Measurements from ENCODE around the gene CCNC. TPM values are rescaled to one million over a fixed set of nuclear protein-coding genes. Genes with fewer than 3 reads are reported as not detected.

The CCNC gene
- total RNA-seq, 6 experiments from 2014 or later = 30.8 to 45.5 (median 36.0) TPM

DNA sequence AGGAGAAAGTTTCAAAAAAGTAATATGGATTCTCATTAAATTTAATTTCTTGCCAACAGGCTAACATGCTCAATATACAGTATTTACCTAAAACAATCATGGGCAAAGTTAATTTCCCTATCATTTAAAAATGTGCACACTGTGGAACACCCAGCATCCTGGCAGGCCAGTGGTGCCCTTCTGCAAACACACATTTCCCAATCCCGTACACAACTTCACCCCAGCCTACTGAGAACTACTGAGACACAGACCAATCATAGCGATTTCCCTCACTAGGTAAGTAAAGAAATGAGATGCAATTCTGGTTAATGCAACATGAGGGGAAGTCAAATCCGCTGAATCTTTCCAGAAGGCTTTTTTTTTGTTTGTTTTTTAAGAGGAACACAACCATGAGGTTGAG is 60.8 kb downstream of the CCNC start:
- H3K9me3 ChIP-seq = no peaks in the 10 kb centered on the region
- H3K27ac ChIP-seq = no peak overlapping the region
- H3K4me3 ChIP-seq = no peak overlapping the region
- 31% methylated on average over 3 of the region's 3 CpGs for WGBS (ENCODE audit: insufficient coverage, low coverage, low lambda C conversion rate, missing lambda C conversion rate)
- H3K36me3 ChIP-seq = peaks cover 0 to 10% (median under 1%) of the 10 kb centered on the region in 4 donors
- H3K27me3 ChIP-seq = no peaks in the 10 kb centered on the region
- peak in 2 of 3 donors; percentile 38 to 58 for DNase-seq
- intact Hi-C loops (cut with DNase I) = no loop called here
- H3K4me1 ChIP-seq = peaks cover 0 to 8% (median 0%) of the 10 kb centered on the region in 4 donors
- peak; percentile 87 to 100 (median 99) for ATAC-seq
- no peak for TF ChIP-seq POLR2A (IDR thresholded peaks at IDR 0.05)
- TF ChIP-seq, protein P1, sequence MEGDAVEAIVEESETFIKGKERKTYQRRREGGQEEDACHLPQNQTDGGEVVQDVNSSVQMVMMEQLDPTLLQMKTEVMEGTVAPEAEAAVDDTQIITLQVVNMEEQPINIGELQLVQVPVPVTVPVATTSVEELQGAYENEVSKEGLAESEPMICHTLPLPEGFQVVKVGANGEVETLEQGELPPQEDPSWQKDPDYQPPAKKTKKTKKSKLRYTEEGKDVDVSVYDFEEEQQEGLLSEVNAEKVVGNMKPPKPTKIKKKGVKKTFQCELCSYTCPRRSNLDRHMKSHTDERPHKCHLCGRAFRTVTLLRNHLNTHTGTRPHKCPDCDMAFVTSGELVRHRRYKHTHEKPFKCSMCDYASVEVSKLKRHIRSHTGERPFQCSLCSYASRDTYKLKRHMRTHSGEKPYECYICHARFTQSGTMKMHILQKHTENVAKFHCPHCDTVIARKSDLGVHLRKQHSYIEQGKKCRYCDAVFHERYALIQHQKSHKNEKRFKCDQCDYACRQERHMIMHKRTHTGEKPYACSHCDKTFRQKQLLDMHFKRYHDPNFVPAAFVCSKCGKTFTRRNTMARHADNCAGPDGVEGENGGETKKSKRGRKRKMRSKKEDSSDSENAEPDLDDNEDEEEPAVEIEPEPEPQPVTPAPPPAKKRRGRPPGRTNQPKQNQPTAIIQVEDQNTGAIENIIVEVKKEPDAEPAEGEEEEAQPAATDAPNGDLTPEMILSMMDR (IDR thresholded peaks at IDR 0.05) = no peak

DNA sequence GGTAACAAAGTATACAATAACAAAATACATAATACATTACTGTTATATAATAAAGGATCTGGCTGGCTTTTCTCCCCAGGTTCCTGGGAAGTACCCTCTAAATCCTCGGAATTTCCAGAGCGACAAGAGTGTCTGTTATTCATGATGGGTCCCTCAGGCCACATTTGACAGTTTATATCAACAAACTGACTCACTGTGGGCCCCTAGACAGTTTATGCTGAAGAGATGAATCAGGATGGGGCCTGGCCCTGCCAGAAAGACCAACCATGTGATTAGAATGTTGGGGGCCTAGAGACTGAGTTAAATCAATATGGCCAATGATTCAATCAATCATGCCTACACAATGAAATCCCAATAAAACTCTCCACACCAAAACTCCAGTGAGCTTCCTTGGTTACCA is 66.7 kb downstream of the CCNC start:
- intact Hi-C loops (cut with DNase I) = no loop called here
- ATAC-seq (no peak), DNase-seq (no peak)
- H3K36me3 ChIP-seq = peaks cover 0 to 17% (median under 1%) of the 10 kb centered on the region in 4 donors
- TF ChIP-seq, protein P1 (IDR thresholded peaks at IDR 0.05) = no peak
- no peak for TF ChIP-seq POLR2A (IDR thresholded peaks at IDR 0.05)
- no peaks in the 10 kb centered on the region for H3K9me3 ChIP-seq
- H3K27ac ChIP-seq = no peak overlapping the region
- H3K27me3 ChIP-seq = no peaks in the 10 kb centered on the region
- no peaks in the 10 kb centered on the region for H3K4me1 ChIP-seq
- no peak overlapping the region for H3K4me3 ChIP-seq
- WGBS (ENCODE audit: insufficient coverage, low coverage, low lambda C conversion rate, missing lambda C conversion rate) = 100% methylated on average over 2 of the region's 2 CpGs

DNA sequence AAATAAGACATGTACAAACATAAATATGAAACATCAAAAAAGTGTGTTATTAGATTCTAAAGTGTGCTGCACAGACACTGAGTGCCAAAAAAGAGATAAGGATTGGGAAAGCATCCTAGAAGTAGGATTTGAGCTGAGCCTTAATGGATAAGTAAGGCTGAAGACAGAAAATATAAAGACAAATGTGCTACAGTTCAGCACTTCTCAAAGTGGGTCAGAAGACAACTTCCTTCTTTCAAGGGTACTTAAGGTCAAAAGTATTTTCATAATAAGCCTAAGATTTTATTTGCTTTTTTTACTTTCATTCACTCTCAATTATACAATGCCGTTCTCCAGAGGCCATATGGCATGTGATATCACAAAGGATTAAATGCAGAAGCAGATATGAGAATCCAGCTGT is 70.0 kb downstream of the CCNC start:
- WGBS (ENCODE audit: insufficient coverage, low coverage, low lambda C conversion rate, missing lambda C conversion rate) = 54% methylated on average over 1 of the region's 1 CpG

DNA sequence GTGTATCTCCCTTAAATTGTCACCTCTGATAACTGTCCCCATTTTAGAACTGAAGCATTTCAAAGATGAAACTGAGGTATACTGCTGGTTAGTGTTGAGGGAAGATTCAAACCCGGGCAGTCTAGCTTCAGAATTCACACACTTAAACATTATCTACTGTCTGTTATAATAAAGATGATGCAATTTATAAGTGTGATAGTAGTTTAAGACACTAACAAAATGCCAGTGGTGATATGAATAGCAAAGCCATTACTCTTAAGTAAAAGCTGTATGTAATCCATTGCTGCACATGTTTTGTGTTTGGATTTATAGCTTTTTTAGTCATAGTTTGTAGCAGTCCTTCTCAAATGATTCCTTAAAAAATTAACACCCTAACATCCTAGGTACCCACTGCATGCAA is 73.0 kb downstream of the CCNC start:
- peaks cover 0 to 9% (median 0%) of the 10 kb centered on the region in 4 donors for H3K36me3 ChIP-seq
- no peaks in the 10 kb centered on the region for H3K9me3 ChIP-seq
- TF ChIP-seq, protein P1 (IDR thresholded peaks at IDR 0.05) = no peak
- TF ChIP-seq POLR2A (IDR thresholded peaks at IDR 0.05) = no peak
- 89% methylated on average over 1 of the region's 1 CpG for WGBS (ENCODE audit: insufficient coverage, low coverage, low lambda C conversion rate, missing lambda C conversion rate)
- no peaks in the 10 kb centered on the region for H3K27me3 ChIP-seq
- no peak overlapping the region for H3K27ac ChIP-seq
- no peak for DNase-seq
- H3K4me1 ChIP-seq = peaks cover 0 to 8% (median 2%) of the 10 kb centered on the region in 4 donors
- intact Hi-C loops (cut with DNase I) = no loop called here
- H3K4me3 ChIP-seq = no peak overlapping the region
- ATAC-seq = no peak

More for the DNA sequence above, 70.0 kb downstream of the CCNC start:
- ATAC-seq (peak in 1 of 4 donors; percentile 39), DNase-seq (no peak)
- peaks cover 0 to 23% (median under 1%) of the 10 kb centered on the region in 4 donors for H3K36me3 ChIP-seq
- no peaks in the 10 kb centered on the region for H3K9me3 ChIP-seq
- no peaks in the 10 kb centered on the region for H3K4me1 ChIP-seq
- H3K27ac ChIP-seq = no peak overlapping the region
- no peak overlapping the region for H3K4me3 ChIP-seq
- H3K27me3 ChIP-seq = no peaks in the 10 kb centered on the region
- intact Hi-C loops (cut with DNase I) = no loop called here
- TF ChIP-seq, protein P1 (IDR thresholded peaks at IDR 0.05) = no peak
- no peak for TF ChIP-seq POLR2A (IDR thresholded peaks at IDR 0.05)

Small RNAs within 50 kb of the gene (small RNA-seq; reads per million reads assigned to genes)
- 0 reads per million in 2 experiments for gene RF00019

Other genes with a start within 250 kb of the CCNC start
- not detected for gene FAXC, start 219.0 kb downstream of the CCNC start, total RNA-seq
- gene COQ3, start 174.5 kb downstream of the CCNC start, total RNA-seq = 1 to 10 TPM; 5.6 to 8.2 (median 6.7) TPM
- gene PNISR, start 143.4 kb downstream of the CCNC start, total RNA-seq = 10 to 100 TPM; 26.8 to 43.3 (median 33.9) TPM
- gene USP45, start 53.2 kb downstream of the CCNC start, total RNA-seq = 1 to 10 TPM; 4.5 to 6.8 (median 5.5) TPM
- gene PRDM13, start 38.2 kb upstream of the CCNC start, total RNA-seq = not detected

All from right lobe of liver (tissue), 6 donors.